ENCODE data around the gene NTN4. TPM values are rescaled to one million over a fixed set of nuclear protein-coding genes. Genes with fewer than 3 reads are reported as not detected.
"Not testable (repeated sequence)": the region's sequence is repeated elsewhere in the genome, so short reads cannot be mapped to it uniquely, and the experiment has no call there.

The NTN4 gene
- total and polyA plus RNA-seq, 8 donors, result 14.6 to 63.9 (median 21.1) TPM

GRCh38 chr12:95815632-95816212 lies 25.2 kb upstream of the NTN4 start:
- intact Hi-C loops (cut with DNase I), result no loop called here
- DNase-seq (no peak), ATAC-seq (peak; percentile 68 to 88 (median 82)), FAIRE-seq (peak; percentile 95)
- WGBS, 2 donors, result 39 to 40% methylated on average over 5 of the region's 5 CpGs
- TF ChIP-seq, protein P1, sequence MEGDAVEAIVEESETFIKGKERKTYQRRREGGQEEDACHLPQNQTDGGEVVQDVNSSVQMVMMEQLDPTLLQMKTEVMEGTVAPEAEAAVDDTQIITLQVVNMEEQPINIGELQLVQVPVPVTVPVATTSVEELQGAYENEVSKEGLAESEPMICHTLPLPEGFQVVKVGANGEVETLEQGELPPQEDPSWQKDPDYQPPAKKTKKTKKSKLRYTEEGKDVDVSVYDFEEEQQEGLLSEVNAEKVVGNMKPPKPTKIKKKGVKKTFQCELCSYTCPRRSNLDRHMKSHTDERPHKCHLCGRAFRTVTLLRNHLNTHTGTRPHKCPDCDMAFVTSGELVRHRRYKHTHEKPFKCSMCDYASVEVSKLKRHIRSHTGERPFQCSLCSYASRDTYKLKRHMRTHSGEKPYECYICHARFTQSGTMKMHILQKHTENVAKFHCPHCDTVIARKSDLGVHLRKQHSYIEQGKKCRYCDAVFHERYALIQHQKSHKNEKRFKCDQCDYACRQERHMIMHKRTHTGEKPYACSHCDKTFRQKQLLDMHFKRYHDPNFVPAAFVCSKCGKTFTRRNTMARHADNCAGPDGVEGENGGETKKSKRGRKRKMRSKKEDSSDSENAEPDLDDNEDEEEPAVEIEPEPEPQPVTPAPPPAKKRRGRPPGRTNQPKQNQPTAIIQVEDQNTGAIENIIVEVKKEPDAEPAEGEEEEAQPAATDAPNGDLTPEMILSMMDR (IDR thresholded peaks at IDR 0.05), result peak in 2 of 4 donors; percentile 64 to 66
- peaks cover 0 to 7% (median 6%) of the 10 kb centered on the region in 3 donors for H3K4me1 ChIP-seq
- H3K27ac ChIP-seq, result no peak overlapping the region
- no peaks in the 10 kb centered on the region for H3K36me3 ChIP-seq
- no peak overlapping the region for H3K4me3 ChIP-seq
- H3K9me3 ChIP-seq, result no peaks in the 10 kb centered on the region
- no peaks in the 10 kb centered on the region for H3K27me3 ChIP-seq

DNA sequence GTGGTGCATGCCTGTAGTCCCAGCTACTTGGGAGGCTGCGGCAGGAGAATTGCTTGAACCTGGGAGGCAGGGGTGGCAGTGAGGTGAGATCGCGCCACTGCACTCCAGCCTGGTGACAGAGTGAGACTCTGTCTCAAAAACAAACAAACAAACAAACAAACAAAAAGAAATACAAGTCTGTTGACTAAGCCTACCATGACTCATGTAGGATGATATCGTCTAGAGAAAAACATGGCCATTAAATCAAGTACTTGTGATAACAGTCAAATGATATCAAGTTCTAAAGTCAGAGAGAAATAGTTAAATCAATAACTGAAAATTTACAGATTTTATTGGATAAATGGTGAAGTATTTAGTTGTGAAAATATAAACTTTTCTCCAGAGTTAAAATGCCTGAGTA lies 21.6 kb upstream of the NTN4 start:
- intact Hi-C loops (cut with DNase I), result loop anchor here in 2 of 3 donors (2.0 to 5.0 kb wide), 2 partner anchors 227 to 235 kb away; no protein-coding TSS in a partner anchor
- WGBS, 2 donors, result 91 to 92% methylated on average over 4 of the region's 4 CpGs
- not testable (repeated sequence) for ATAC-seq, H3K9me3 ChIP-seq, H3K27ac ChIP-seq, H3K4me3 ChIP-seq, DNase-seq, H3K4me1 ChIP-seq, H3K27me3 ChIP-seq, H3K36me3 ChIP-seq
- peak; percentile 39 for FAIRE-seq

GRCh38 chr12:95810411-95810810 lies 19.8 kb upstream of the NTN4 start:
- ATAC-seq, result no peak
- DNase-seq, result no peak
- H3K9me3 ChIP-seq, result no peaks in the 10 kb centered on the region
- TF ChIP-seq, protein P1 (IDR thresholded peaks at IDR 0.05), result no peak
- H3K4me3 ChIP-seq, result no peak overlapping the region
- intact Hi-C loops (cut with DNase I), result loop anchor here in 1 of 3 donors (5.0 kb wide), 1 partner anchor 233 kb away; no protein-coding TSS in a partner anchor
- no peak for FAIRE-seq
- H3K27ac ChIP-seq, result no peak overlapping the region
- no peaks in the 10 kb centered on the region for H3K36me3 ChIP-seq
- peaks cover 0 to 13% (median 10%) of the 10 kb centered on the region in 3 donors for H3K4me1 ChIP-seq
- no peaks in the 10 kb centered on the region for H3K27me3 ChIP-seq
- WGBS, 2 donors, result 73 to 80% methylated on average over 2 of the region's 2 CpGs

- peaks cover 0 to 11% (median 4%) of the 10 kb centered on the region in 3 donors for H3K4me1 ChIP-seq
- FAIRE-seq, result no peak
- H3K4me3 ChIP-seq, result no peak overlapping the region
These were observed 18.6 kb upstream of the NTN4 start for GRCh38 chr12:95809000-95809680.

GRCh38 chr12:95808146-95808545 lies 17.6 kb upstream of the NTN4 start:
- FAIRE-seq (no peak), ATAC-seq (no peak), DNase-seq (no peak)
- Histone ChIP-seq H3K27me3 (no peaks in the 10 kb centered on the region), H3K36me3 (no peaks in the 10 kb centered on the region), H3K9me3 (no peaks in the 10 kb centered on the region), H3K27ac (no peak overlapping the region), H3K4me3 (no peak overlapping the region), H3K4me1 (peaks cover 5 to 13% (median 10%) of the 10 kb centered on the region in 3 donors)
- intact Hi-C loops (cut with DNase I), result no loop called here
- TF ChIP-seq, protein P1 (IDR thresholded peaks at IDR 0.05), result no peak
- 91 to 92% methylated on average over 7 of the region's 7 CpGs for whole genome bisulfite sequencing, 2 donors

More at GRCh38 chr12:95809000-95809680, 18.6 kb upstream of the NTN4 start:
- WGBS, 2 donors, result 87 to 89% methylated on average over 7 of the region's 7 CpGs
- TF ChIP-seq, protein P1 (IDR thresholded peaks at IDR 0.05), result no peak
- Histone ChIP-seq H3K36me3 (no peaks in the 10 kb centered on the region), H3K27me3 (no peaks in the 10 kb centered on the region), H3K27ac (no peak overlapping the region), H3K9me3 (no peaks in the 10 kb centered on the region)
- DNase-seq (no peak), ATAC-seq (no peak)
- intact Hi-C loops (cut with DNase I), result no loop called here

Data from pancreas (tissue), 10 donors.